Astrocyte (in vitro differentiated cells and primary cell): ENCODE results near the gene ZNF805. TPM values are rescaled to one million over a fixed set of nuclear protein-coding genes. Genes with fewer than 3 reads are reported as not detected.

Source experiments
- DNase-seq: peaks from one replicate; pipeline ENCODE4 v3.0.0-alpha.2; 2010; ENCODE audit warnings: low read depth
- FAIRE-seq: peaks from 2 replicates; lab custom pipeline; 2011; peaks lifted over from hg19 to GRCh38; lab: Jason Lieb, UNC
- H2AFZ ChIP-seq: 2 replicates; pipeline ENCODE4 v1.6.0; 2012; ENCODE audit warnings: low read depth, low read length, inconsistent platforms
- H3K27ac ChIP-seq: 2 replicates; pipeline ENCODE4 v1.5.1; 2011; ENCODE audit warnings: low read depth, low read length, inconsistent platforms
- H3K27me3 ChIP-seq: 2 replicates; pipeline ENCODE4 v1.6.0; 2011; ENCODE audit warnings: low read length, inconsistent platforms; ENCODE audit not compliant: insufficient read depth
- H3K36me3 ChIP-seq: 2 replicates; pipeline ENCODE4 v1.5.1; 2011; ENCODE audit warnings: low read length, inconsistent platforms; ENCODE audit not compliant: insufficient read depth
- H3K4me1 ChIP-seq: 2 replicates; pipeline ENCODE4 v1.5.1; 2011; ENCODE audit warnings: low read length, inconsistent platforms; ENCODE audit not compliant: insufficient read depth
- H3K4me2 ChIP-seq: 2 replicates; pipeline ENCODE4 v1.6.0; 2012; ENCODE audit warnings: low read length, inconsistent platforms
- H3K4me3 ChIP-seq: 2 replicates; pipeline ENCODE4 v1.5.1; 2011; ENCODE audit warnings: low read depth, mild to moderate bottlenecking, low read length, inconsistent platforms; ENCODE audit not compliant: insufficient read depth
- H3K79me2 ChIP-seq: 2 replicates; pipeline ENCODE4 v1.6.0; 2012; ENCODE audit warnings: mild to moderate bottlenecking, low read length, inconsistent platforms; ENCODE audit not compliant: insufficient read depth
- H3K9ac ChIP-seq: 2 replicates; pipeline ENCODE4 v1.6.0; 2012; ENCODE audit warnings: mild to moderate bottlenecking, low read length, inconsistent platforms
- H3K9me3 ChIP-seq: 2 replicates; pipeline ENCODE4 v1.5.1; 2012; ENCODE audit warnings: low read depth, mild to moderate bottlenecking, low read length, inconsistent platforms; ENCODE audit not compliant: insufficient read depth
- H4K20me1 ChIP-seq: 2 replicates; pipeline ENCODE4 v1.6.0; 2012; ENCODE audit warnings: low read length, inconsistent platforms; ENCODE audit not compliant: insufficient read depth
- H3K27ac Mint-ChIP-seq: one replicate; pipeline ENCODE4 v1.8.0; 2021; ENCODE audit warnings: mild to moderate bottlenecking, mixed read lengths; ENCODE audit not compliant: unreplicated experiment
- H3K27me3 Mint-ChIP-seq: one replicate; pipeline ENCODE4 v1.8.0; 2021; ENCODE audit warnings: low read depth, mixed read lengths; ENCODE audit not compliant: unreplicated experiment
- H3K36me3 Mint-ChIP-seq: one replicate; pipeline ENCODE4 v1.8.0; 2021; ENCODE audit warnings: low read depth, mixed read lengths; ENCODE audit not compliant: unreplicated experiment
- H3K4me1 Mint-ChIP-seq: one replicate; pipeline ENCODE4 v1.8.0; 2021; ENCODE audit warnings: low read depth, mixed read lengths; ENCODE audit not compliant: unreplicated experiment
- H3K4me3 Mint-ChIP-seq: one replicate; pipeline ENCODE4 v1.8.0; 2021; ENCODE audit warnings: mild to moderate bottlenecking, moderate library complexity, mixed read lengths; ENCODE audit not compliant: unreplicated experiment
- H3K9me3 Mint-ChIP-seq: one replicate; pipeline ENCODE4 v1.8.0; 2021; ENCODE audit warnings: mild to moderate bottlenecking, mixed read lengths; ENCODE audit not compliant: unreplicated experiment
- EZH2 ChIP-seq: IDR thresholded peaks from 2 replicates; pipeline ENCODE4 v1.6.1; 2012; ENCODE audit warnings: mild to moderate bottlenecking, low read length, inconsistent platforms; ENCODE audit not compliant: insufficient read depth
- total RNA-seq: library from RNA; stranded (reverse); gene quantifications from 2 replicates; pipeline ENCODE4 v1.2.1, GENCODE V29; 2021
- TF ChIP-seq, protein P1 (sequence below): IDR thresholded peaks from 2 replicates; pipeline ENCODE4 v1.5.1; 2011; ENCODE audit warnings: low read depth, mild to moderate bottlenecking, inconsistent platforms, low read length, moderate library complexity; ENCODE audit not compliant: insufficient read depth

The ZNF805 gene
- total RNA-seq, 1 donor from 2014 or later: 21.7 TPM

- Histone ChIP-seq H3K9ac (no peak overlapping the region), H3K4me2 (no peak overlapping the region), H4K20me1 (peaks cover 12% of the 10 kb centered on the region), H3K27ac (no peak overlapping the region), H3K4me1 (no peaks in the 10 kb centered on the region), H3K9me3 (peaks cover 16% of the 10 kb centered on the region), H3K27me3 (no peaks in the 10 kb centered on the region), H3K36me3 (peaks cover 45% of the 10 kb centered on the region), H2AFZ (no peak overlapping the region), H3K4me3 (no peak overlapping the region), H3K79me2 (peaks cover 43% of the 10 kb centered on the region)
- no peaks in the 10 kb centered on the region for H3K9me3 Mint-ChIP-seq
- no peak overlapping the region for H3K4me3 Mint-ChIP-seq
- DNase-seq: no peak
- FAIRE-seq: no peak
- H3K27me3 Mint-ChIP-seq: no peaks in the 10 kb centered on the region
- no peak overlapping the region for H3K27ac Mint-ChIP-seq
- TF ChIP-seq, protein P1, sequence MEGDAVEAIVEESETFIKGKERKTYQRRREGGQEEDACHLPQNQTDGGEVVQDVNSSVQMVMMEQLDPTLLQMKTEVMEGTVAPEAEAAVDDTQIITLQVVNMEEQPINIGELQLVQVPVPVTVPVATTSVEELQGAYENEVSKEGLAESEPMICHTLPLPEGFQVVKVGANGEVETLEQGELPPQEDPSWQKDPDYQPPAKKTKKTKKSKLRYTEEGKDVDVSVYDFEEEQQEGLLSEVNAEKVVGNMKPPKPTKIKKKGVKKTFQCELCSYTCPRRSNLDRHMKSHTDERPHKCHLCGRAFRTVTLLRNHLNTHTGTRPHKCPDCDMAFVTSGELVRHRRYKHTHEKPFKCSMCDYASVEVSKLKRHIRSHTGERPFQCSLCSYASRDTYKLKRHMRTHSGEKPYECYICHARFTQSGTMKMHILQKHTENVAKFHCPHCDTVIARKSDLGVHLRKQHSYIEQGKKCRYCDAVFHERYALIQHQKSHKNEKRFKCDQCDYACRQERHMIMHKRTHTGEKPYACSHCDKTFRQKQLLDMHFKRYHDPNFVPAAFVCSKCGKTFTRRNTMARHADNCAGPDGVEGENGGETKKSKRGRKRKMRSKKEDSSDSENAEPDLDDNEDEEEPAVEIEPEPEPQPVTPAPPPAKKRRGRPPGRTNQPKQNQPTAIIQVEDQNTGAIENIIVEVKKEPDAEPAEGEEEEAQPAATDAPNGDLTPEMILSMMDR: no peak
- TF ChIP-seq EZH2: no peak
- peaks cover 3% of the 10 kb centered on the region for H3K4me1 Mint-ChIP-seq
- peaks cover 37% of the 10 kb centered on the region for H3K36me3 Mint-ChIP-seq
Observed at GRCh38 chr19:57210381-57210780, 30.1 kb upstream of the ZNF805 start.

DNA sequence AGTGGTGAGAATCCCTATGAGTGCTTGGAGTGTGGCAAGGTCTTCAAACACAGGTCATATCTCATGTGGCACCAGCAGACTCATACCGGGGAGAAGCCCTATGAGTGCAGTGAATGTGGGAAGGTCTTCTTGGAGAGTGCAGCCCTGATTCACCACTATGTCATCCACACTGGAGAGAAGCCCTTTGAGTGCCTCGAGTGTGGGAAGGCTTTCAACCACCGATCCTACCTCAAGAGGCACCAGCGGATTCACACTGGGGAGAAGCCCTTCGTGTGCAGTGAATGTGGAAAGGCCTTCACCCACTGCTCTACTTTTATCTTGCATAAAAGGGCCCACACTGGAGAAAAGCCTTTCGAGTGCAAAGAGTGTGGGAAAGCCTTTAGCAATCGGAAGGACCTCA lies 28.3 kb upstream of the ZNF805 start:
- H3K27me3 ChIP-seq: no peaks in the 10 kb centered on the region
- peaks cover 40% of the 10 kb centered on the region for H3K36me3 ChIP-seq
- H3K4me3 ChIP-seq: no peak overlapping the region
- no peak for FAIRE-seq
- no peak for TF ChIP-seq EZH2
- TF ChIP-seq, protein P1: no peak
- H3K27ac ChIP-seq: no peak overlapping the region
- no peak for DNase-seq
- Mint-ChIP-seq H3K36me3 (peaks cover 34% of the 10 kb centered on the region), H3K4me1 (peaks cover 3% of the 10 kb centered on the region), H3K27me3 (no peaks in the 10 kb centered on the region), H3K9me3 (no peaks in the 10 kb centered on the region), H3K4me3 (no peak overlapping the region), H3K27ac (no peak overlapping the region)
- H3K9me3 ChIP-seq: peaks cover 16% of the 10 kb centered on the region
- no peak overlapping the region for H3K9ac ChIP-seq
- no peaks in the 10 kb centered on the region for H3K4me1 ChIP-seq
- H4K20me1 ChIP-seq: peaks cover 20% of the 10 kb centered on the region
- H3K79me2 ChIP-seq: peaks cover 41% of the 10 kb centered on the region
- H2AFZ ChIP-seq: no peak overlapping the region
- no peak overlapping the region for H3K4me2 ChIP-seq

GRCh38 chr19:57227502-57227901 lies 12.9 kb upstream of the ZNF805 start:
- H3K4me1 Mint-ChIP-seq: no peaks in the 10 kb centered on the region
- no peak for TF ChIP-seq EZH2
- TF ChIP-seq, protein P1: no peak
- no peaks in the 10 kb centered on the region for H3K27me3 Mint-ChIP-seq
- no peak overlapping the region for H3K9ac ChIP-seq
- no peak overlapping the region for H3K27ac ChIP-seq
- DNase-seq (no peak), FAIRE-seq (no peak)
- no peak overlapping the region for H3K4me2 ChIP-seq
- H3K9me3 ChIP-seq: no peaks in the 10 kb centered on the region
- no peaks in the 10 kb centered on the region for H3K27me3 ChIP-seq
- no peaks in the 10 kb centered on the region for H3K36me3 ChIP-seq
- H3K4me3 ChIP-seq: no peak overlapping the region
- H3K27ac Mint-ChIP-seq: no peak overlapping the region
- no peaks in the 10 kb centered on the region for H3K4me1 ChIP-seq
- H4K20me1 ChIP-seq: no peaks in the 10 kb centered on the region
- H3K4me3 Mint-ChIP-seq: no peak overlapping the region
- no peaks in the 10 kb centered on the region for H3K79me2 ChIP-seq
- H2AFZ ChIP-seq: no peak overlapping the region
- no peaks in the 10 kb centered on the region for H3K9me3 Mint-ChIP-seq
- no peaks in the 10 kb centered on the region for H3K36me3 Mint-ChIP-seq
